Measurements from ENCODE around the gene SLC26A1.
"Not testable (repeated sequence)": the region's sequence is repeated elsewhere in the genome, so short reads cannot be mapped to it uniquely, and the experiment has no call there.

The SLC26A1 gene

DNA sequence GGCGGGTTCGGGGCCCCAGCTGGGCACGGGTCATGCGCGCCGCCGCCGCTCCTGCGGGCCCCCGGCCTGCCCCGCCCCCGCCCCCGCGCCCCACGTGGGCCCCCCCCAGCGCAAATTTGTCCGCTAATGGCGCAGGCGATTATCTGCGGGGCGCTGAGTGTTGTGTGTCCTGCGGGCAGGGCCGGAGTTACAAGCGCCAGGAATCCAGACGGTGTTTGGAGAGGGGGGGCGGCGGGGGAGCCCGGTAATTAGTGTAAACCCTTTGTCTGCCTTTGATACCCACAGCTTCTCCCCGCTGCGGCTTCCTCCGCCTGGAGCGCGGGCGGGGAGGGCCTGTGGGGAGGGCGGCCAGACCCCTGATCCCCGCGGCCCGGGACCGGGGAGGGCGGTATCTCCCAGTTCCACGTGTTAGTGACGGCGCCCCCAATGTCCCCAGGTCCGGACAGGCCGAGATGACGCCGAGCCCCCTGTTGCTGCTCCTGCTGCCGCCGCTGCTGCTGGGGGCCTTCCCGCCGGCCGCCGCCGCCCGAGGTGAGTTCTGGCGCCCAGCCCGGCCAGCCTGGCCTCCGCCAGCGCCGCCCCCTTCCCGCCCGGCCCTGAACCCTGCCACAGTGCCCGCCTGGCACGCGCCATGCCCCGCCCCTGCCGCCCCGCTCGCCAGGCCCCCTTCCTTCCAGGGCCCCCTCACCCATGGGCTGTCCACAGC is 19.0 kb upstream of the SLC26A1 start:
- no peak for DNase-seq

GRCh38 chr4:1011666-1012033 is 18.4 kb upstream of the SLC26A1 start:
- DNase-seq = no peak

GRCh38 chr4:1011022-1011665 is 17.9 kb upstream of the SLC26A1 start, which contains the start of gene FGFRL1:
FGFRL1 (plus strand) TSS chr4:1011626; CDS start chr4:1012486, 860 bp downstream.
- DNase-seq = peak; percentile 97

- no peak for DNase-seq
Observed at GRCh38 chr4:1010395-1011021, 17.3 kb upstream of the SLC26A1 start.

- peak; percentile 85 for DNase-seq
Observed at GRCh38 chr4:1009542-1010394, 16.6 kb upstream of the SLC26A1 start.

DNA sequence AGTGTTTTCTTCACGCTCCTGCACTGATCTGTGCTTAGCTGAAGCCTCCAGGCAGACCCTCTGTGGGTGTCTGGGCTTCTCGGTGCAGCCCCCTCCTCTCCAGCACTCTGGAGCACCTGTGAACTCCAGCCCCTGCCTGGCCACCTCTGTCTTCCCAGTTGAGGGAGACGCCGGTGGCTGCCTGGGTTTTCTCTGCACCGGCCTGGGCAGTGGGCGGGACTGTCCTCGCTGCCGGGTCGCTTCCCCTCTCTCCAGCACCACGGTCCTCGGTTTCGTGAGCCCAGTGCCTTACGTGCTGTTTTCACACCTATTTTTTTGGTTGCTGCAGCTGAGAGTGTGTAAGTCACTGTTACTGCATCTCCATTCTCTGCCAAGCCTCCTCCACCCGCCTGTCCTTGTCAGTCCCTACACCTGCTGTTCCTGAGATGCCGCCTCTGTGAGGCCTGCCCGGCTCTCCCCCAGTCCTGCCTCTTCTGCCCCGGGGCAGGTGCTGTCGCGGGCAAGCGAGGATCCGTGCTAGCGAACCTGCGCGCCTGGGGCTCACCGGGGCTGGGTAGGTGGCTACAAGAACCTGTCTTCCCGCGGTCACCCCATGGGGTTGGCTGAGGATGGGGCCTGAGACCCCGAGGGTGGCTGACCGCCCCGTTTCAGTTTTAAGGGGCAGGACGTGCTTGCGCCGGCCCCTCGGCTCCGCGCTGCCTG is 15.8 kb upstream of the SLC26A1 start:
- no peak for DNase-seq

DNA sequence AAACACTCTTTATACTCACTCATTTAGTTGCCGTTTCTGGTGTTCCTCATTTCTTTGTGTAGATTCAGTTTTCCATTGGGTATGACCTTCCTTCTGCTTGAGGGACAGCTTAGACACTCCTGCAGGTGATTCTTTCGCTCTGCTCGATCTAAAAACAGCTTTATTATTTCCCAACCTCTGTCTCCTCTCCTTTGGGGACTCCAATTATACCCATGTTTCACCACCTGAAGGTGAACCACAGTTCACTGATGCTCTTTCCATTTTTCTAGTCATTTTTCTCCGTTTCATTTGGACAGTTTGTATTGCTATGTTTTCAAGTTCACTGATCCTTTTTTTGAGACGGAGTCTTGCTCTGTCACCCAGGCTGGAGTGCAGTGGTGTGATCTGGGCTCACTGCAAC is 13.7 kb upstream of the SLC26A1 start:
- no peak for DNase-seq

GRCh38 chr4:1004557-1005485 is 11.6 kb upstream of the SLC26A1 start:
- no peak for DNase-seq

GRCh38 chr4:1004071-1004418 is 10.8 kb upstream of the SLC26A1 start:
- no peak for DNase-seq

DNA sequence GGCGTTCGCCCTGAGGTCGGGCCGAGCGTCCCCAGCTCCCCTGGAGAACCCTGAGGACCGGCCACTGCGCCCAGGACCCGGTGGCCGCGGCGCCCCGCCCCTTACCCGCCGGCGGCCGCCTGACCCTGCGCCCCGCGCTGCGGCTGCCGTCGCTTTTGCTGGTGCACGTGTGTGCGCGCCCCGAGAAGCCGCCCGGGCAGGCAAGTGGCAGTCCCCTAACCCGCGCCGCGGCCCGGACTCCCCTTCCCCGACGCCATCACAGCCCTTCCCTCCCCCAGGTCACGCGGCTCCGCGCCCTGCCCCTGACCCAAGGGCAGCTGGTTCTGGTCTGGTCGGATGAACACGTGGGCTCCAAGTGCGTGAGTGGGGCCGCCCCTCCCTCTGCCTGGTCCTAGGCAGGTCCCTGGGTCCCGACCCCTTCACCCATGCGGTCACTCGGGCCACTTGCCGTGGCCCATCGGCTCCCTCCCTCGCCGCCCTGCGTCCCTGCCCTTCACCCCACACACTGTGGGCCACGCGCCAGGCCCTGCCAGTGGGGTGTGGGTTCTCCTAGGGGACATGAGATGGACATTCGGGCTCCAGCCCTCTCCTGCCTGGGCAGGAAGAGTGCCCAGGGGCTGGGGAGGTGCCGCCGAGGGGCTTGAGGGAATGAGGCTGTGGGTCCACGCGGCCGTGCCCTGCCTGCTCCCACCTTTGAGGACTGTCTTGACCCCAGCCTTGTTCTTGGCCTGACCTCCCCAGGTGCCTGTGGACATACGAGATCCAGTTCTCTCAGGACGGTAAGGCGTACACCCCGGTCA is 10.3 kb upstream of the SLC26A1 start:
- DNase-seq = no peak

- DNase-seq = no peak
Observed at GRCh38 chr4:1002631-1003251, 9.5 kb upstream of the SLC26A1 start.

GRCh38 chr4:1002131-1002630 is 9.0 kb upstream of the SLC26A1 start:
- no peak for DNase-seq

GRCh38 chr4:1001561-1002130 is 8.4 kb upstream of the SLC26A1 start:
- no peak for DNase-seq

DNA sequence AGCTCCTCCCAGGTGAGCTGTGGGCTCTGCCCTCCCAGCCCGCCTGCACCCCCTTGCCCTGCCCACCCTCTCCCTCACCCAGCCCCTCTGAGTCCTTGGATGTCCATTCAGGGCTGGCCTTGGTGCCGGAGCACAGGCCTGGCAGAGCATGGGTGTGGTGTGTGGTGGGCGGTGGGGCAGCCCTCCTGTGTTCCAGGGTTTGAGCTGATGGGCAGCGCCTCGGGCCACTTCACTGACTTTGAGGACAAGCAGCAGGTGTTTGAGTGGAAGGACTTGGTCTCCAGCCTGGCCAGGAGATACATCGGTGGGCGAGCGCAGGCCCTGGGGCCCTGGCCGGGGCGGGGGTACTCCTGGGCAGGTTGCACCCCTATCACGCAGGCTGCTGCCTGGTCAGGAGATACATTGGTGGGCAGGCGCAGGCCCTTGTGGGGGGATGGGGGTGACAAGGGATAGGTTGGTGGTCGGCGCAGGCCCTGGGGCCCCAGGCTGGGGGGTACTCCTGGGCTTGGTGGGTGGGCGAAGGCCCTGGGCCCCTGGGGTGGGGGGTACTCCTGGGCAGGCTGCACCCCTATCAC is 7.6 kb upstream of the SLC26A1 start:
- no peak for DNase-seq

GRCh38 chr4:999882-1000425 is 6.8 kb upstream of the SLC26A1 start:
- no peak for DNase-seq

GRCh38 chr4:999240-999863 is 6.1 kb upstream of the SLC26A1 start:
- not testable (repeated sequence) for DNase-seq

DNA sequence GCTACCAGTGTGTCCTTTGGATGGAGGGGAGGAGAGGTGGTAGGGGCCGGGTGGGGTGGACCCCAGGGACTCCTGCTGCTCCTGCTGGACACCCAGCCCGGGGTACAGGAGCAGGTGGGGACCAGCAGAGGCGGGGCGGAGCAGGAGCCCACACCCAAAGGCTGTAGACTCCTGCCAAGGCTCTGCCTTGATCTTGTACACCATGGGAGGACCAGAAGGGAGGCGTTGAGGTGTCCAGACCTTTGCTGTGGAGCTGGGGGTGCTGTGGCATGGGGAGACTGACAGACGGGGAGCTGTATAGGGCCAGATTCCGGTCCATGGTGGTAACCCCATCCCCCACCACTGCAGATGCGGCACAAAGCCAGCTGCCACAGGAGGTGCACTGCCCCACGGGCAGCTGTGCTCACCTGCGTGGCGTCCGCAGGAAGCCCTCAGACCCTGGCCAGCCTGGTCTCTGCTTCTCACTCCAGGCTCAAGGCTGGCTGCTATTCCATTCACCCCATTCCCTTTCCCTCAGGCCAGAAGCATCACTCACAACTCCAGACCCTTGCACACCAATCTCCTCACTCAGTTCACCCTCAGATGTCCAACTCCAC is 5.0 kb upstream of the SLC26A1 start:
- no peak for DNase-seq
